ENCODE measurements around the gene ITLN1.
A peak's percentile ranks its signal among the peaks of the same experiment; 100 is the strongest.

Gene ITLN1

DNA sequence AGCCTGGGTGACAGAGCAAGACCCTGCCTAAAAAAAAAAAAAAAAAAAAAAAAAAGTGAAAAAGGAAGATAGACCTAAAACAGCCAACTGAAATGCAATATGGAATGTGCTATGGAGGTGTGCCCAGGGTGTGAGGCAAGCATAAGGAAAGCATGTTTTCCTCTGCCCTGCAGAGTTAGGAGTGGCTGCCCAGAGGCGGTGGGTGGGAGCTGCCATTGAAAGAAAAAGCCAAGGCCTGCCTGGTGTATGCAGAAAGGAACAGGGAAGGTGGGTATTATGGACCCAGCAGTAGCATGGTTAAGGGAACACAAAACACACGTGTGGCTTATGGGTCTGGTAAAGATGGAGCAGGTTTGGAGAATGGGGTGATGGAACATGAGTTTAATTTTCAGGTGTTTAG, 31.2 kb downstream of the ITLN1 start:
- DNase-seq: no peak

DNA sequence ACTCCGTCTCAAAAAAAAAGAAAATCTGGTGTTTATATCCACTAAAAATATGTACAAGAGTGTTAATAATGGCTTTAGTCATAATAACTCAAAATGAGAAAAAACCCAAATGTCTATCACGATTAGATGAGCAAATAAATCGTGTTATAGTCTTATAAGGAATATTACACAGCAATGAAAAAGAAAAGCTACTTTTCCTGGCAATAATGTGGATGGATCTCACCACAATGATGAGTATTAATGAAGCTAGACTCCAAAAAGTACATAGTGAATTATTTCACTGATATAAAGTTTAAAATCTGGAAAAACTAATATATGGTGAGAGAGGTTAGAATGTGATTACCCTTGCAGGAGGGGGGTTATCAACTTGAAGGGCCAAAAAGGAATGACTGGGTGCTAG, 32.0 kb downstream of the ITLN1 start:
- no peak for DNase-seq

DNA sequence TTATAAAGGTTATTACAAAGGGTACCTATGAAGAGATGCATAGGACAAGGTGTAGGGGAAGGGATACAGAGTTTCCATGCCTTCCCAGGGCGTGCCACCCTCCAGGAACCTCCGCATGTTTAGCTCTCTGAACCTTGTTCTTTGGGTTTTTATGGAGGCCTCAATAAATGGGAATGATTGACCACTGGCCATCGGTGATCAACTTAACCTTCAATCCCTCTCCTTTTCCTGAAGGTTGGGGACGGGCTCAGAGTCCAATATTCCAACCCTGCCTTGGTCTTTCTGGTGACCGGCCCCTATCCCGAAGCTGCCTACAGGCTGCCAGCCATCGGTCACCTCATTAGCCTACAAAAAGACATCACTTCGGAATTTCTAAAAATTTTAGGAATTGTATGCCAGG, 34.0 kb downstream of the ITLN1 start:
- no peak for DNase-seq

DNA sequence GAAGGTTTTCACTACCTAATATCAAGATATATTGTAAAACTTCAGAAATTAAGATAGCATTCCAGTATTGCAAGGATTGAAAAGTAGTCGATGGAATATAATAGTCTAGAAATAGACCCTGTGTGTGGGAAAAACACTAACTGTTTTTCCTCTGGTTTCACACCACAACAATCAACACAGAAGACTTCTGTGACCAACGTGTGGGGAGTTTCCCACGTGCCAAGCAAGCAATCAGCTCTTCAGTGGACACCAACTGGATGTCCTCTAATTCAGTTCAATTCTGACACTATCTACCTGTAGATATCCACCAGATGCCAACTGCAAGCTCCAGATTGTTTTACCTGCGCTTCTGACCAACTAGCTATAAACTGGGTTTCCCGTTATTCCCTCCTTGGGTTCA, 34.4 kb downstream of the ITLN1 start:
- no peak for DNase-seq

DNA sequence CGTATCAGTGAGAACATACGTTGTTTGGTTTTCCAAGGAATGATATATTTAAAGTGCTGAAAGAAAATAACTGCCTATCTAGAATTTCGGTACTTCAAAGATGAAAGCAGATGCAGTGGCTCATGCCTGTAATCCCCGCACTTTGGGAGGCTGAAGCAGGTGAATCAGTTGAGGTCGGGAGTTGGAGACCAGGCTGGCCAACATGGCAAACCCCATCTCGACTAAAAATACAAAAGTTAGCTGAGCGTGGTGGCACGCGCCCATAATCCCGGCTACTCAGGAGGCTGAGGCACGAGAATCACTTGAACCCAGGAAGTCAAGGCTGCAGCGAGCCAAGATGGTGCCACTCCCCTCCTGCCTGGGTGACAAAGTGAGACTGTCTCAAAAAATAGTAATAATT, 38.7 kb downstream of the ITLN1 start:
- DNase-seq: no peak

DNA sequence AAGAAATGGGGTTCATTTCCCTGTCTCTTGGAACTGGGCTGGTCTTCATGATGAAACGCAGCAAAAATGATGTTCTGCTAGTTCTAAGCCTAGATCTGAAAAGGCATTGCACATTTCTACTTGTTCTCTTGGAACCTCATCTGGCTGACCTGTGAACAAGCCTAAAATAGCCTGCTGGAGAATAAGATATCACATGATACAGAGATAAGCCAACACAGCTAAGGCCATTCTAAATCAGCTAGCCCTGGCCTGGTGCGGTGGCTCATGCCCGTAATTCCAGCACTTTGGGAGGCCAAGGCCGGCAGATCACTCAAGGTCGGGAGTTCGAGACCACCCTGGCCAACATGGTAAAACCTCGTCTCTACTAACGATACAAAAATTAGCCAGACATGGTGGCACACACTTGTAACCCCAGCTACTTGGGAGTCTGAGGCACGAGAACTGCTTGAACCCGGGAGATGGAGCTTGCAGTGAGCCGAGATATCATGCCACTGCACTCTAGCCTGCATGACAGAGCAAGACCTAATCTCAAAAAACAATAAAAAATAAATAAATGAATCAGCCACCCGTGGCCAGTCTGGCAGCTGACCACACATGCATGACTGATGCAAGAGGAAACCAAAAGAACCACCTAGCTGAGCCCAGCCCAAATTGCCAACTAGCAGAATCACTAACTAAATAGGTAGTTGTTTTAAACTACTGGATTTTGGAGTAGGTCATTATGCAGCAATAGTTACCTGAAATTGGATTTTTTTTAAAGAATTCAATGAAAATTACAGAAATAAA, 40.3 kb downstream of the ITLN1 start:
- DNase-seq: no peak

DNA sequence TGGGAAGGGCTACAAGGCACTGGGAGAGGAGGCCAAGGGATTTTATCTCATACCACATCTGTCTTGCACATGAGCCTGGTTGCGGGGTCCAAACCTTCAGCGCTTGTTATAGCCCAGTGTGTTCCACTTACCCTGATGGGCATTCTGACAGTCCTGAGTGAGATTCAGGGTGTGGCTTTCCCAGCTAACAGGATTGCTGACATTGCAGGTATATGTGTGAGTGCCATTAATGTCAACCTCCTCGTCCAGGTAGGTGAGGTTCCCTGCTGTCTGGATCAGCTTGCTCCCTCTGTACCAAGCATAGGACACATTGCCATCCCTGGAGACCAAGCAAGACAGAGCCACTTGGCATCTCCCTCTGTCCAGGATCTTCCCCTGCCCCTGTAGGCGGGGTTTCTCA, 43.9 kb downstream of the ITLN1 start:
- no peak for DNase-seq

DNA sequence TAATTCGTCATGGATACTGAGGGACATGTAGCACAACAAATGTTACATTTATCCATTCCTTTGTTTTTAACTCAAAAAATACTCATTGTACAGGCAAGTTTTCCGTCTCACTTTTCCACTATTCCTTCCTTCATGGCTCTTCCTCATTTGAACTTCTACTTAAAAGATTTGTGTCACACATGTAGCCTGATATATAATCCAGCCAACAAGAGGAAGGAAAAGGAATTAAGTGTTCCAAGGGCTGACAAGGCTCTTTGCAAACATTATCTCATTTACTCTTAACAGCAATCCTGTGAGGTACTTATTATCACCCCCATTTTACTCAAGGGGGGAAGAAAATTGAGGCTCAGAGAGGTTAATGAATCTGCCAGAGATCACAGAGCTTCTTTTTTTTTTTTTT, 45.2 kb downstream of the ITLN1 start:
- no peak for DNase-seq

DNA sequence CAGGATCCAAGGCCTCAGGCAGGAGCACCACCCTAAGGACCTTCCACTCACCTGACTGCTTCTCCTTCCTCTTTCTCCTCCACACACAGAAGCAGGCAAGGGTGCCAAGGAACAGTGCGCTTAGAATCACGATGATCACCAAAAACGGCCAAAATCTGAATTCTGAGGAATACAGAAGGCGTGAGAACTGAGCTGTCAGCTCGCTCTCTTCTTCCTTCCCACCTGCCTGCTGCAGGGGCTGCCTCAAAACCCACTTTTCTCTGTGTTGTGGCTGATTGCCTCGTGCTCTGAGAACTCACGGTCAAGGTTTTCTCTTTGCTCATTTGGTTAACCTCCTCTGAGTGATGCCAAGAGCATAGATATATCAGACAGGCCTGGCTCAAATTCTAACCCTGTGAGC, 46.1 kb downstream of the ITLN1 start:
- peak; percentile 35 for DNase-seq

DNA sequence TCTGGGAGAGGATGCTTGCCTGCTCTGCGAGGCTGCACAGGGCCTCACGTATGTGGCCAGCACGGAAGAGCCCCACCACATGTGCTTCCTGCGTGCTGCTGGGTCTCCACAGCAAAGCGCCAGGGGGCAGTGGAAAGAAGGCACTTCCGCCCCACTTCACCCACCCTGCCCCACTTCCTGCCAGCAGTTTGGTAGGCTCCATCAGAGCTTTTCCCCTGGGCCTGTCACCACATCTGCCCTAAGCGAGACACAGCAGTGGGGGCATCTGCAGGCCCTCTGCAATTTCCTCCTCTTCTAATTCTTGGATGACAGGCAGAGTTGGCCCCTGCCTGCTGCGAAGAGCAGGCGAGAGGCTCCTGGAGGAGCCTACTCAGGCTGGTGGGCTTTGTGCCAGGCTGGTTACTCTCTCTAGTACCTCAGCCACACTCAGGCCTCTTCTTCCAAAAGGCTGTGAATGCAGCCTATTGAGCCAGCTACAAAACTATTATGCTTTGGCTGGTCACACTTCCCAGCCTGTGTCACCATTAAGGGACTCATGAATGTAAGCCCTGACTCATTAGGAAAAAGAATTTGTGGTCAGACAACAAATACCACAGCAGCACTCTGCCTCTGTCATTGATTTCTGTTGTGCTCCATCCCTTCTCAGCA, 47.3 kb downstream of the ITLN1 start:
- DNase-seq: peak; percentile 89

DNA sequence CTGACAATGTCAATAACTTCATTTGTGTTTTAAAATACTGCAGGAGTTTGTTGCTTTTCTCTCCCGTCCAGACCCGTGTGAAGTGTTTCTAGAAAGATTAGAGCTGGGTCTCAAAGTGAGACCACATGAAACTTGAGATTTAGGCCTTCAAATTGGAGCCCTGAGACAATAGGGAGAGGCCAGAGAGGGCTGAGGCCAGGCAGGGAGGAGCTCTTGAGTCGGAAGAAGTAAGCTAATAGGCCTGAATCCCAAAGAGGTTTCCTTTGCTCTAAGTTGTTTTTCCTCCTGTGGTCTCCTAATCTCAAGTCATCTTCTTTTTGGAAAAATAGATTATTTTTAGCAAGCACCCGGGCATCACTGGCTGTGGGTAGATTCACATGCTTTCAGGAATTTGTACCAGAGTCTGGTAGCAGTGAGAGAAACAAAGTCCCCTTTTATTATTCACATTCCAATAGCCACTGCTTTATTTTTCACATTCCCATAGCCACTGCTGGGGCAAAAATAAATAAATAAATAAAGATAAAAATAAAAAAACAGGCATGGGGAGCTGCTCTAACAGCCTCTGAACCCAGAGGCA, 47.9 kb downstream of the ITLN1 start:
- no peak for DNase-seq

DNA sequence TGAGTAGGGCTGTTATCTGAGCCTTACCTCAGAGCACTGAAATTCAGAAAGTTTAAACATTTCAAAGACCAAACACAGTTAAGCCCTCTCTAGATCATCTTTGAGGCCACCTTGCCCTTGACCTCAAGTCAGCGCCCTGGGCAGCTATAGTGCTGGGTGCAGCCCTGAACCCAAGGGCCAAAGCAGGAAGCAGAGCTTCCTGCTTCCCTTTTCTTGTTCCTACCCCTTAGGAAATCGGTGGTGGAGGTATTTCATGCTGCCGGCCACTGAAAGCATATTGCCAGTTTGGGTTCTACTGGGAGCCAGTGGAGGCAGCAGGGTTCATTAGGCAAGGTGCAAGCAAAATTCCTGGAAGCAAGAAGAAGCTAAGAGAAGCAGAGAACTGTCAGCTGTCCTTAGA, 48.4 kb downstream of the ITLN1 start:
- no peak for DNase-seq

DNA sequence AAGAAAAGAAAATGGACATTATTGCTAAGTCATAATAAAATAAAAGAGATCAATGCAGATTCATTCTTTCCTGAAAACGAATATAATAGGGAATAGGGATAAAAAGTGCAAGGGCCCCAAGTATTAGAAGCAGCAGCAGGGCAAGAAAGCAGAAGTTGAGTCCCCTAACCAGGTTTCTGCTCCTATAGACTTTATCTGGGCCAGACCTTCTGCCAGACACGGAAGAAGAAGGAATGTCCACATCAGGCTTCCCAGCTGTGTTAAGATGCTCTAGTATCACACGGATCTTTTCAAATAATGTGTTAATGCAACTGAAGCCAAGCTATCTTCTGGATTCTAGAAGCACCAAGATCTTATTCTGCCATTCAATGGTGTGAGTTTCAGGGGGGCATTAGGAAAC, 49.2 kb downstream of the ITLN1 start:
- no peak for DNase-seq

DNA sequence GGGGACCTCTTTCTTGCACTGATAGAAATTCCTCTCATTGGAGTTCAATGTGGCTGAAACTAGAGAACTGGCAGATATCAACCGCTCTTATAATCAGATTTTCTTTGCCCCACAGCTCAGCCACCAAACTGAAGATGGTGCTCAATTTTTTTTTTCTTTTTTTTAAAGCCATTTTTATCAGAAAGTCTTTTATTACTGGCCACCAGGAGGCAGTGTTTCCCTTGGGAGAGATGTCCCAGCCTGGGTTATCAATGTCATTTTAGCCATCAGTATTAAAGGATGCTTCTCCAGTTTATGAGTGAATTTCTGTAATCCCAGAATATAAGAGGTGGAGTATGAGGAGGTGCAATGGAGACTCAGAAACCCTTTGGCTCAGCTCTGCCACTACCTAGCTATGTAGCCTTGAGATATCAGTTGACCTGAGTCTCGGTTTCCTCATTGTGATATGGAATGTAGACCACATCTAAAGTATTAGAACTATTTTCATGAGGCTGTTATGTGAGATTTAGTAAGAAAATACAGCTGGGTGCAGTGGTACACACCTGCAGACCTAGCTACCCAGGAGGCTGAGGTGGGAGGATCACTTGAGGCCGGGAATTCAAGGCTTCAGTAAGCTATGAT, 49.9 kb downstream of the ITLN1 start:
- DNase-seq: peak; percentile 54

DNA sequence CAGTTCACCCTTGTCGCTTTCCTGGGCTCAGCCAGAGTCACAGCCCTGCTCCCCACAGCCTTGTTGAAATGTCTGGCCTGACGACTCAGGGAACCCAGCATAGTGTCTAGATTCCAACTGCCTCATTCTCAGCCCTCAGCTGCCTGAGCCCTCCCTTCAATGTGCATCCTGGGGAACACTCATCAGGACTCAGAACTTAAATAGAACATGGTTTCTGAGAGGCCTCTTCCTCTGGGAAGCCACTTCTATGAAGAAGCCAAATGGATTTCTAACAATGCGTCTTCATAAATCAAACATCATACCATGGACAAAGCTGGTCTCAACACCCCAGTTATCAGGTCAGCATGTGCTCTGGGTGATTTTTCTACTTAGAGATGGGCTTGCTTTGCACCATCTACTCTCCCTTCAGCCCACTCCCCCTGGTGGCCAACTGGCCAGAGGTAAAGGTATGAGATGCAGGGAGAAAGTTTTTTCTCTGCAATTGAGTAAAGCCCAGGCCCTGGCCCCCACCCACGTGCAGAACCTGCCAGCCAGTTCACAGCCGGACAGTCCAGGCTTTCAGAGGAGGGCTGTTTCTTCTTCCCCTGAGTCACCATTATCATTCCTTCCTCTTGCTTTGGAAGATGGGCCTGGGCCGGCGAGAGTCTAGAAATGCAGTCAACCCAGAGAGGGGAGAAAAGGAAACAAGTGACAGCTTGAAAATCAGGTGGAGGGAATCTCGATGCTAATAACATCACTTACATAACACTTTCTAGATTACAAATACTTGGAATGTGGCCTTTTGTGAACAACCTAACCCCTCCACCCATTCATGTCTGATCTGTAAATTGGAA, 54.4 kb downstream of the ITLN1 start:
- peak; percentile 81 for DNase-seq

DNA sequence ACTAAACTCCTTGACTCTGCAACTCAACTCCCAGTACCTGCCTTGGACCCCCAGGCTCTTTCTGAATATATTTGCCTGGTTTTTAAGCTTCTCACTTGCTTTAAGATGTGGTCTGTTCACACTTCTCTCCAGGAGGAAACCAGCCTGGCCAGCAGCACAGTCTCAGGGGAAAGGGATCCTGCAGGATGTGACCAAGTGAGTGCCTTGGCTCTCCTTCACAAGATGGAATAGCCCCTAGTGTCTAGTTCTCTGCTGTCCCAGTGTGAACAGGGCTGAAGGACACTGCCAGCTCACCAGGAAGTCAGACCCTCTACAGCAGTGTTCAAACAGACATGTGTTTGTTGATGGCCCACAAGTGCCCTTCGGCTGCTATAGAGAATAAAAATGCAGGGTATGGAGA, 55.2 kb downstream of the ITLN1 start:
- no peak for DNase-seq

DNA sequence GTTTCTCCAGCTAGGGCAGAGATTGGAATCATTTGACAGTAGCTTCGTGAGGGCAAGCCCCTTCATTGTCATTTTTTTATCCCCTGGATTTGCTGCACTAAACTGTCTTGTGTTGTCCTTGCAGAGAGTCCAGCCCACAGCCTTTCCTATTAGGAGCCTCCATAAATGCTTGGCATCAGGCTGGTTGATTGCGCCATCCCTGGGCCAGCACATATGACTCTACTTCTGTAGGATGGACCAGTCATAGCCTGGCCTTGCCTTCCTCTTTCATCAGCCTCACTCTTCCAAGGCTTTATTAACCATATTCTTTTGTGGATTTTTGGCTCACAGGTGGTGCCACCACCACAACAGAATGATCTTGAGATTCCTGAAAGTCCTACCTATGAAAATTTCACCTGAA, 57.6 kb downstream of the ITLN1 start:
- DNase-seq: no peak

DNA sequence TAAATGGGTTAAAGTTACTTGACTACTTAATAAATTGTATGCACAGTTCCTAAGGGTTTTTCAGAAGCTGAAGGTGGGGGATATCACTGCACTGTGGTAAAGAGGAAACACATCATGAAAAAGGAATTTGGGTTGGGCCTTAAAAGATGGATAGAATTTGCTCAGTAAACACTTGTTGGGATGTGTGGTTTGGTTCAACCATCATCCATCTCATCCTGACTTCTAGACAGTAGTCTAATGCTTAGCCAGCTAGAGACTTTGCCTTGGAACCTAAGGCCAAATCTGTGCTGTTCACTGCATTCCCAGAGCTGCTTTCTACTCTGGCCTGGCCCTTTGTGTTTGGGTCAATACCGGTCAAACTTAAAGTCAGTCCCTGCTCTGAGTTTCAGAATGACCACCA, 58.4 kb downstream of the ITLN1 start:
- DNase-seq: no peak
